Type B pancreatic cell (in vitro differentiated cells): Measurements from ENCODE around the gene ADCY2. TPM values are rescaled to one million over a fixed set of nuclear protein-coding genes. Genes with fewer than 3 reads are reported as not detected.

ENCODE experiments used
- DNase-seq: peaks from one replicate; pipeline ENCODE4 v3.0.0; 2021; ENCODE audit warnings: mixed read lengths; ENCODE audit not compliant: unreplicated experiment; ENCODE audit errors: extremely low spot score
- H3K27ac Mint-ChIP-seq: 2 replicates; pipeline ENCODE4 v1.8.0; 2021; ENCODE audit warnings: mild to moderate bottlenecking, mixed read lengths
- H3K27me3 Mint-ChIP-seq: 2 replicates; pipeline ENCODE4 v1.8.0; 2021; ENCODE audit warnings: mixed read lengths
- H3K36me3 Mint-ChIP-seq: 2 replicates; pipeline ENCODE4 v1.8.0; 2021; ENCODE audit warnings: mixed read lengths
- H3K4me1 Mint-ChIP-seq: one replicate; pipeline ENCODE4 v1.8.0; 2021; ENCODE audit warnings: mixed read lengths; ENCODE audit not compliant: unreplicated experiment
- H3K4me3 Mint-ChIP-seq: 2 replicates; pipeline ENCODE4 v1.8.0; 2021; ENCODE audit warnings: mild to moderate bottlenecking, mixed read lengths
- H3K9me3 Mint-ChIP-seq: 2 replicates; pipeline ENCODE4 v1.8.0; 2021; ENCODE audit warnings: mixed read lengths
- CTCF ChIP-seq: fragments of 200-600 bp; sonication (generic); conservative IDR thresholded peaks from 2 replicates; pipeline ENCODE4 v1.5.0; 2021; ENCODE audit warnings: antibody characterized with exemption, mild to moderate bottlenecking
- total RNA-seq: library from RNA; stranded (reverse); gene quantifications from 2 replicates; pipeline ENCODE4 v1.2.1, GENCODE V29; 2021; ENCODE audit warnings: low replicate concordance

The ADCY2 gene
- total RNA-seq, 1 donor from 2014 or later = 79.7 TPM

GRCh38 chr5:7589800-7590199, 193.9 kb downstream of the ADCY2 start:
- no peak for TF ChIP-seq CTCF
- Mint-ChIP-seq H3K36me3 (no peaks in the 10 kb centered on the region), H3K4me3 (no peak overlapping the region), H3K27me3 (no peaks in the 10 kb centered on the region), H3K4me1 (no peaks in the 10 kb centered on the region), H3K27ac (no peak overlapping the region), H3K9me3 (no peaks in the 10 kb centered on the region)
- DNase-seq = no peak

- no peak overlapping the region for H3K27ac Mint-ChIP-seq
These were observed 197.0 kb downstream of the ADCY2 start for GRCh38 chr5:7592910-7593309.

GRCh38 chr5:7597059-7597642, 201.2 kb downstream of the ADCY2 start:
- TF ChIP-seq CTCF = no peak
- H3K36me3 Mint-ChIP-seq = peaks cover under 1% of the 10 kb centered on the region
- no peaks in the 10 kb centered on the region for H3K4me1 Mint-ChIP-seq
- H3K9me3 Mint-ChIP-seq = no peaks in the 10 kb centered on the region
- H3K4me3 Mint-ChIP-seq = no peak overlapping the region
- no peak for DNase-seq
- no peaks in the 10 kb centered on the region for H3K27me3 Mint-ChIP-seq
- no peak overlapping the region for H3K27ac Mint-ChIP-seq

More at GRCh38 chr5:7592910-7593309, 197.0 kb downstream of the ADCY2 start:
- Mint-ChIP-seq H3K9me3 (no peaks in the 10 kb centered on the region), H3K36me3 (no peaks in the 10 kb centered on the region), H3K27me3 (no peaks in the 10 kb centered on the region), H3K4me1 (no peaks in the 10 kb centered on the region), H3K4me3 (no peak overlapping the region)
- peak; percentile 69 for TF ChIP-seq CTCF
- no peak for DNase-seq

GRCh38 chr5:7606840-7607465, 211.0 kb downstream of the ADCY2 start:
- Mint-ChIP-seq H3K36me3 (peaks cover 4% of the 10 kb centered on the region), H3K4me3 (no peak overlapping the region), H3K4me1 (no peaks in the 10 kb centered on the region), H3K9me3 (no peaks in the 10 kb centered on the region), H3K27me3 (peaks cover 4% of the 10 kb centered on the region), H3K27ac (no peak overlapping the region)
- TF ChIP-seq CTCF = no peak
- no peak for DNase-seq

- no peak for DNase-seq
- Mint-ChIP-seq H3K27ac (no peak overlapping the region), H3K27me3 (no peaks in the 10 kb centered on the region), H3K4me3 (no peak overlapping the region), H3K36me3 (peaks cover 4% of the 10 kb centered on the region), H3K4me1 (no peaks in the 10 kb centered on the region), H3K9me3 (peaks cover 4% of the 10 kb centered on the region)
- TF ChIP-seq CTCF = no peak
These were observed 212.8 kb downstream of the ADCY2 start for GRCh38 chr5:7608772-7609171.
